GM12891 (cell line): ENCODE measurements around the gene C10orf90. TPM values are rescaled to one million over a fixed set of nuclear protein-coding genes. Genes with fewer than 3 reads are reported as not detected.

Experiments used
- DNase-seq: peaks from one replicate; pipeline ENCODE4 v3.0.0; 2011; ENCODE audit warnings: low spot score; ENCODE audit not compliant: insufficient read length
- FAIRE-seq: peaks from 2 replicates; lab custom pipeline; 2011; peaks lifted over from hg19 to GRCh38; lab: Jason Lieb, UNC
- PAX5 ChIP-seq: IDR thresholded peaks from 2 replicates; pipeline ENCODE4 v1.6.1; 2011; ENCODE audit warnings: low read length, moderate library complexity, mild to moderate bottlenecking; ENCODE audit not compliant: insufficient read depth, severe bottlenecking
- POLR2A ChIP-seq: IDR thresholded peaks from 2 replicates; pipeline ENCODE4 v1.6.1; 2011; ENCODE audit warnings: low read depth, low read length, control low read depth
- POLR2AphosphoS5 ChIP-seq: IDR thresholded peaks from 2 replicates; pipeline ENCODE4 v1.6.1; 2011; ENCODE audit warnings: low read depth, low read length, control low read depth
- POU2F2 ChIP-seq: IDR thresholded peaks from 2 replicates; pipeline ENCODE4 v1.6.1; 2011; ENCODE audit warnings: low read depth, mild to moderate bottlenecking, control low read depth, low read length, moderate library complexity
- SPI1 ChIP-seq: IDR thresholded peaks from 2 replicates; pipeline ENCODE4 v1.6.1; 2011; ENCODE audit warnings: low read depth, low read length, control low read depth
- TAF1 ChIP-seq: IDR thresholded peaks from 2 replicates; pipeline ENCODE4 v1.6.1; 2011; ENCODE audit warnings: low read depth, low read length, control low read depth
- polyA plus RNA-seq: library from polyadenylated mRNA; unstranded; fragments of >200 nt; gene quantifications from one replicate; pipeline ENCODE4 v1.2.1, GENCODE V29; 2012; ENCODE audit warnings: low read depth, missing spikeins, inconsistent platforms; ENCODE audit not compliant: missing spikeins

Gene C10orf90
- not detected for polyA plus RNA-seq

- FAIRE-seq (no peak), DNase-seq (no peak)
- no peak for TF ChIP-seq TAF1
- TF ChIP-seq POLR2AphosphoS5 = no peak
- TF ChIP-seq POU2F2 = no peak
- TF ChIP-seq POLR2A = no peak
- no peak for TF ChIP-seq SPI1
- no peak for TF ChIP-seq PAX5
Measured at GRCh38 chr10:126670056-126670894, at the start of gene C10orf90. TSS of gene C10orf90 (minus strand) at chr10:126670693. CDS start at chr10:126670480, 213 bp downstream.

DNA sequence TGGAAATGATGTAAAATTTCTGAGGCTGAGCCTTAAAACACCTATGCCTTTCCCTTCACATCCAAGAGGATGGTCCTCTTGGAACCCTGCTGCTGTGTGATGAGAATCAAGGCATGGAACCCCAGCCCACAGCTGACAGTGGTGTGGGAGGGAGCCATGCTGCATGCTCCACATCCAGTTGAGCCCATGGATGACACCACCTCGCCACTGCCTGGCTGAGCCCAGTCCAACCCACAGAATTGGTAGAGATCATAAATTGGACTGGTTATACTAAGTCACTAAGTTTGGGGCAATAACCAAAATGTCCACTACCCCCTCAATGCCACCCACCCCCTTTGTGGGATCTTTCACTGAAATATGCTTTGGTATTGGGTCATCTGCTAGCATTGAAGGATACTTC is 45.9 kb upstream of the C10orf90 start:
- FAIRE-seq (no peak), DNase-seq (no peak)
- TF ChIP-seq SPI1 = no peak
- no peak for TF ChIP-seq POLR2A
- no peak for TF ChIP-seq TAF1

DNA sequence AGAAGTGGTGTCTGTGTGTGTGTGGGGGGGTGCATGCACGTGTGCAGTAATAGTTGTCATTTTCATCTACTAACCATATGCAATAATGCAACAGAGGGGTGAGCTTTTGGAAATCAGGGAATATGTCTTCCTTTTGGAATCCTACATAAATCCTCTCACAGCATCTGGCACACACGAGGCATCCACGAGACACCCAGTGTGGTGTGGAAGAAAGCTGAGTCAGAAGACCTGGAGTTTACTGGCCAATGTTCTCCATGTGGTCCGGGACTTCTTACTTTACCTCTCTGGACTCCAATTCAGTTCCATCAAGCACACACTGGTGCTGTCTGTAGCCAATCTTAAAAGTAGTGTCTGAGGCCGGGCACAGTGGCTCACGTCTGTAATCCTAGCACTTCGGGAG is 43.1 kb upstream of the C10orf90 start:
- TF ChIP-seq POLR2AphosphoS5 = no peak
- no peak for TF ChIP-seq POU2F2
- TF ChIP-seq TAF1 = no peak
- TF ChIP-seq SPI1 = no peak
- no peak for TF ChIP-seq PAX5
- no peak for TF ChIP-seq POLR2A
- DNase-seq (no peak), FAIRE-seq (no peak)

DNA sequence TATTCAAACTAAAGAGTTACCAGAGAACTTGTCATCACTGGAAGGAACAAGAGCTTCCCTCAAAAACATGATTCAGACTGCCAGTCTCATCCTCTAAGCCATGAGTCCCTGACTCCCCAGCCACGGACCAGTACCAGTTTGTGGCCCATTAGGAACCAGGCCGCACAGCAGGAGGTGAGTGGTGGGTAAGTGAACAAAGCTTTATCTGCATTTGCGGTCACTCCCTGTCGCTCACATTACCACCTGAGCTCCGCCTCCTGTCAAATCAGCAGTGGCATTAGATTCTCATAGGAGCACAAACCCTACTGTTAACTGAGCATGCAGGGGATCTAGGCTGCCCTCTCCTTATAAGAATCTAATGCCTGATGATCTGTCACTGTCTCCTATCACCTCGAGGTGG is 42.2 kb upstream of the C10orf90 start:
- TF ChIP-seq POLR2A = no peak
- no peak for TF ChIP-seq POU2F2
- no peak for TF ChIP-seq TAF1
- no peak for TF ChIP-seq POLR2AphosphoS5
- no peak for TF ChIP-seq SPI1
- no peak for TF ChIP-seq PAX5
- DNase-seq = no peak
- no peak for FAIRE-seq

DNA sequence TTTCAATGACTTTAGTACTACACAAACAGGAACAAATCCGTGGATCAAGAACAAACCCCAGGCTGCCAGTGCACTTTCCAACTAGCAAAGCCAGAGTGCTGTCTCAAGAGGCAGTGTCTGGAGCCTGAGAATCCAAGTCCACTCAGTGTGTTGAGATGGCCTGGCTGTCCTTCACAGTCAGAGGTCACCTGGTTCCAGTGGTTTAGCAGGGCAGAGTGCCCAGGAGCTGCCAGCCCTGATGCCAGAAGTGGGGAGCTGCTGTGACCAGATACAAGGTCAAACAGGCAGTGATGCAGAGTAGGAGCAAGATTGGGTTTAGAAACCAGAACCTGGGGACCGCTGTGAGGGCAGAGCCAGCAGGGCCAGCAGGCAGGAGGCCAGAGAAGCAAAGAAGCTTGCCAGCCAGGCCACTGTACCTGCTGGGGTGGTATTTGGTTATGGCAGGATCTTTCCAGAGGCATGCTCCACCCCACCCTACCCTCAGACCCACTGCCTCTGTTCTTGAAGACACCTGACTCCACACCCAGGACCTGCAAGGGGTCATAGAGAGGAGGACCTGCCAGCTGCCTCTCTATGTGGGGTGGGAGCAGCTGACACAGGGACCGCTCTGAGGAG is 35.6 kb upstream of the C10orf90 start:
- no peak for DNase-seq
- no peak for TF ChIP-seq SPI1
- no peak for FAIRE-seq

DNA sequence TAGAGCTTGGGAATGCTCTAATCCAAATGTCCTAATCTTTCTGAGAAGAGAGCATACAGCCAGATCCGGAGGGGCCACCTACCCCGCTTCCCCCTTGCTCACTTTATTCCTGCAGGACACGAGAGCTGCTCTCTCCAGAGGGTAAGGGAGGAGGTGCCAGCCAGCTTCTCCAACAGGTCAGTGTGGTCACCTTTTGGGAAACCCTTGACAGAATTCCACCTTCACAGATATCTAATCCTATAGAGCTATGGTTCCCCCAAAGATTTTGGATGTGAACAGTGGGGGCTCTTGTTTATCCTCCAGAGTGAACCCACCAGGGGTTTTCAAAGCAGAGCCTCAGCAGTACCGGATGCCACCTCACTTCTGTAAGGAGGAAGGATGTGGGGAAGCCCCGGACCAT is 34.6 kb upstream of the C10orf90 start:
- no peak for FAIRE-seq
- TF ChIP-seq SPI1 = no peak
- no peak for TF ChIP-seq POU2F2
- TF ChIP-seq POLR2A = no peak
- no peak for TF ChIP-seq PAX5
- TF ChIP-seq TAF1 = no peak
- no peak for TF ChIP-seq POLR2AphosphoS5
- DNase-seq = no peak

DNA sequence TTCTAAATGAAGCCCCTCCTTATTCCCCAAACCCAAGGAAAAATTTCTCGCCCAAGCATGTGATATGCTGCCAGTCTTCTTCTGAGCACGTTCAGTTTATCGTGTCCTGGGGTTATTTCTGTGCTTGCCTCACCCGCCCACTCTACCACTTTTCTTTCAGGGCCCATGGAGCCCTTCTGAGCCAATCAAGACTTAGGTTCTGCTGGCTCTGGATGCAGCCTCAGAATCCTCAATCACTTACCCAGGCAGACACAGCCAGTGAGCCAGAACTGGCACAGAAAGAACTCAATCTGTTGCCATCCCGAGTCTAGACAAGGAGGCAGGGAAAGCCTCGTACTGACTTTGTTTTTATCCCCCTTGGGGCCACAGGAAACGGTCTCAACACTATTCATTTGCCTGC is 34.2 kb upstream of the C10orf90 start:
- no peak for FAIRE-seq
- TF ChIP-seq TAF1 (no peak), PAX5 (no peak), SPI1 (no peak), POU2F2 (no peak), POLR2AphosphoS5 (no peak), POLR2A (no peak)
- no peak for DNase-seq

GRCh38 chr10:126702181-126702580 is 31.7 kb upstream of the C10orf90 start:
- TF ChIP-seq SPI1 = no peak
- TF ChIP-seq POU2F2 = no peak
- no peak for TF ChIP-seq POLR2AphosphoS5
- TF ChIP-seq TAF1 = no peak
- TF ChIP-seq PAX5 = no peak
- no peak for TF ChIP-seq POLR2A
- no peak for FAIRE-seq

GRCh38 chr10:126701526-126701925 is 31.0 kb upstream of the C10orf90 start:
- no peak for FAIRE-seq
- DNase-seq = no peak

More at GRCh38 chr10:126702181-126702580, 31.7 kb upstream of the C10orf90 start:
- no peak for DNase-seq

GRCh38 chr10:126696684-126697083 is 26.2 kb upstream of the C10orf90 start:
- DNase-seq = no peak
- no peak for FAIRE-seq
- TF ChIP-seq POU2F2 (no peak), POLR2A (no peak), PAX5 (no peak)

More at GRCh38 chr10:126701526-126701925, 31.0 kb upstream of the C10orf90 start:
- TF ChIP-seq POLR2AphosphoS5 = no peak
- no peak for TF ChIP-seq SPI1
- TF ChIP-seq POU2F2 = no peak
- TF ChIP-seq TAF1 = no peak
- TF ChIP-seq PAX5 = no peak
- no peak for TF ChIP-seq POLR2A

DNA sequence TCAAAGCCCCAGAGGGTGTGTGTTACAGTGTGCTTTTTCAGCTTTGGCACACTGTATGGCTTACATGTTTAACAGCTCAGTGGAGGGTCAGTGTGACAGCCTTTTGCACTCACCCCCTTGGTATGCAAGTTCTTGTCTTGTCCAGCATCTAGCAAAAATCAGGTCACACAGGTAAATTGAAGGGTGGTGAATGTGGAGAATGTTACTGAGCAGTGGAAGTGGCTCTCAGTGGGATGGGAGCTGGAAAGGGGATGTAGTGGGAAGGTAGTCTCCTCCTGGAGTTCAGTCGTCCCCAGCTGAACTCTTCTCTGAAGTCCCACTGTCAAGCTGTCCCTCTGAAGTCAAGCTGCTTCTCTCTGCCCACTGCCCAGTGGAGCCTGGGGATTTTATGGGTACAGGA is 21.0 kb upstream of the C10orf90 start:
- DNase-seq = no peak

More for the DNA sequence above, 21.0 kb upstream of the C10orf90 start:
- TF ChIP-seq POLR2A (no peak), TAF1 (no peak), PAX5 (no peak), POLR2AphosphoS5 (no peak), POU2F2 (no peak), SPI1 (no peak)
- FAIRE-seq = no peak
